ENCODE measurements around the gene CD58. TPM values are rescaled to one million over a fixed set of nuclear protein-coding genes. Genes with fewer than 3 reads are reported as not detected.
A peak's percentile ranks its signal among the peaks of the same experiment; 100 is the strongest.

The CD58 gene
- total RNA-seq, 4 donors from 2014 or later, result 1.8 to 48.7 (median 32.7) TPM

DNA sequence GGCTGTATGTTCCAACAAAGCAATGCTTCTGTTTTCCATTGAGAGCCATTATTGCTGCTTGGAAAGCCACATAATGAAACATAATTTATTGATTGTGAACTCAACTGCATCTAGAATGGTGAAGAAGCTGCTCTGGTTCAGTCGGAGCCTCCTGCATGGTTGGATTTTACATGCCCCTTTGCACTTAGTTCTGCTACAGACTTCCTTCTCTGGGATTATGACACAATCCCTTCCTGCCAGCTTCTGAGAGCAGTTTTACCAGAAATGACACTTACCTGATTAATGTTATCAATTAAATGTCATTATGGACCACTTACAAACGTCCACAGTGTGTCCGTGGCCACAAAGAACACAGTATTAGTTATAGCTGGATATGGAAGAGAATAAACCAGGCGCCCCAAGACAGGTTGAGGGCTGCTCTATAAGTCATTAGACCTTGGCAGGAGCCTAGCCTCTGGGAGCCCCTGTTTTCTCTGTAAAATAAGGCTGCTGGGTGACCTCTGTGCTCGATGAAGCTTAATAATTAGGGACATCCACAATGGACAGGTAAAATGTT is 7.0 kb upstream of the CD58 start:
- Histone ChIP-seq H3K9me3 (no peaks in the 10 kb centered on the region), H3K27ac (no peak overlapping the region), H3K36me3 (no peaks in the 10 kb centered on the region), H3K4me1 (peaks cover 0 to 9% (median 0%) of the 10 kb centered on the region in 4 donors), H3K27me3 (no peaks in the 10 kb centered on the region), H3K4me3 (no peak overlapping the region)
- in situ Hi-C loops (cut with MboI; ENCODE audit: low pct_ligation_motif_present in 1 of 4, low pct_unique_long_range_greater_than_20kb in 1 of 4, low sequenced_read_pairs in 3 of 4), result loop anchor here in 3 of 4 donors (25.0 kb wide), 2 partner anchors 459 to 484 kb away; partner anchors contain the start of gene TTF2 (in 1 of the 3)
- intact Hi-C loops (cut with DNase I; ENCODE audit: low total_unique reads), result loop anchor here (10.0 kb wide), 1 partner anchor 477 kb away; no protein-coding TSS in a partner anchor
- no peak for DNase-seq
- WGBS, 2 donors (ENCODE audit: low coverage in 1 of 2), result 85 to 94% methylated on average over 4 to 5 of the region's 5 CpGs
- TF ChIP-seq POLR2AphosphoS5 (IDR thresholded peaks at IDR 0.05) (no peak), EP300 (IDR thresholded peaks at IDR 0.05; ENCODE audit: low read depth) (no peak), POLR2A (IDR thresholded peaks at IDR 0.05) (no peak)
- TF ChIP-seq, protein P1, sequence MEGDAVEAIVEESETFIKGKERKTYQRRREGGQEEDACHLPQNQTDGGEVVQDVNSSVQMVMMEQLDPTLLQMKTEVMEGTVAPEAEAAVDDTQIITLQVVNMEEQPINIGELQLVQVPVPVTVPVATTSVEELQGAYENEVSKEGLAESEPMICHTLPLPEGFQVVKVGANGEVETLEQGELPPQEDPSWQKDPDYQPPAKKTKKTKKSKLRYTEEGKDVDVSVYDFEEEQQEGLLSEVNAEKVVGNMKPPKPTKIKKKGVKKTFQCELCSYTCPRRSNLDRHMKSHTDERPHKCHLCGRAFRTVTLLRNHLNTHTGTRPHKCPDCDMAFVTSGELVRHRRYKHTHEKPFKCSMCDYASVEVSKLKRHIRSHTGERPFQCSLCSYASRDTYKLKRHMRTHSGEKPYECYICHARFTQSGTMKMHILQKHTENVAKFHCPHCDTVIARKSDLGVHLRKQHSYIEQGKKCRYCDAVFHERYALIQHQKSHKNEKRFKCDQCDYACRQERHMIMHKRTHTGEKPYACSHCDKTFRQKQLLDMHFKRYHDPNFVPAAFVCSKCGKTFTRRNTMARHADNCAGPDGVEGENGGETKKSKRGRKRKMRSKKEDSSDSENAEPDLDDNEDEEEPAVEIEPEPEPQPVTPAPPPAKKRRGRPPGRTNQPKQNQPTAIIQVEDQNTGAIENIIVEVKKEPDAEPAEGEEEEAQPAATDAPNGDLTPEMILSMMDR (IDR thresholded peaks at IDR 0.05), result no peak

DNA sequence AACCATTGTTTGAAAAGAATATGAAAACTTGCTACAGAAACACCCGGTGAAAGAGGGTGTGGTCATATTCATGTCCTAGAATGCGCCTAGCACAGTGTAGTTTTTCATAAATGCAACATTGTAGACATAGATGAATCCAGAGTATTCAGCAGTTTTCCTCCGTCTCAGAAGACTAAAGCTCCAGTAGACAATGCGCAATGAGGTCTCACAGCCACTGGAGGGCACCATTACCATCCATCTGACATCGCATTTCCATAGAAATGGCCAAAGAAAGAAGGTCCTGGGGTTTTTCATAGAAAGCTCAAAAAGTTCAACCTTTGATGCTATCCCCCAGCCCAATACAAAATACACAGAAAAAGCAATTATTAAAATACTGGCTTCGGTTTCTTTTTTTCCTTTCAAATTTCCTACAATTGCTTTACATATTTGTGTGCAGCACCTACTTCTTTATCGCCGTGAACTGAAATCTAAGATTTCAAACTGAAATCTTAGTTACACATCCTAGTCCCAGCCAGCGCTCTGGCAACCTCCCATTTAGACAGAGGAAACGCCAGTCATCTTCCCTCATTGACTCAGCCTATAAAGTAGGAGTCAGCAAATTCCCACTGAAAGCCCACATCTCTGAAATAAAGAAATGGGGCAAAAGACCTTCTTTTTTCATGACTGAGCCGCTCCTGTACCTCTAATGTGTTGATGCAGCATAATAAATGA is 3.9 kb upstream of the CD58 start:
- H3K4me1 ChIP-seq, result peaks cover 0 to 21% (median 8%) of the 10 kb centered on the region in 4 donors
- no peak overlapping the region for H3K27ac ChIP-seq
- no peaks in the 10 kb centered on the region for H3K36me3 ChIP-seq
- in situ Hi-C loops (cut with MboI; ENCODE audit: low pct_ligation_motif_present in 1 of 4, low pct_unique_long_range_greater_than_20kb in 1 of 4, low sequenced_read_pairs in 3 of 4), result loop anchor here in 3 of 4 donors (25.0 kb wide), 2 partner anchors 463 to 488 kb away; partner anchors contain the start of gene TTF2 (in 1 of the 3)
- intact Hi-C loops (cut with DNase I; ENCODE audit: low total_unique reads), result loop anchor here (10.0 kb wide), 1 partner anchor 480 kb away; no protein-coding TSS in a partner anchor
- H3K4me3 ChIP-seq, result no peak overlapping the region
- DNase-seq, result peak; percentile 71
- H3K27me3 ChIP-seq, result no peaks in the 10 kb centered on the region
- TF ChIP-seq POLR2AphosphoS5 (IDR thresholded peaks at IDR 0.05) (no peak), POLR2A (IDR thresholded peaks at IDR 0.05) (no peak)
- TF ChIP-seq, protein P1 (IDR thresholded peaks at IDR 0.05), result peak; percentile 81 to 88 (median 86)
- WGBS, 2 donors (ENCODE audit: low coverage in 1 of 2), result 32 to 36% methylated on average over 10 to 11 of the region's 11 CpGs
- no peaks in the 10 kb centered on the region for H3K9me3 ChIP-seq

DNA sequence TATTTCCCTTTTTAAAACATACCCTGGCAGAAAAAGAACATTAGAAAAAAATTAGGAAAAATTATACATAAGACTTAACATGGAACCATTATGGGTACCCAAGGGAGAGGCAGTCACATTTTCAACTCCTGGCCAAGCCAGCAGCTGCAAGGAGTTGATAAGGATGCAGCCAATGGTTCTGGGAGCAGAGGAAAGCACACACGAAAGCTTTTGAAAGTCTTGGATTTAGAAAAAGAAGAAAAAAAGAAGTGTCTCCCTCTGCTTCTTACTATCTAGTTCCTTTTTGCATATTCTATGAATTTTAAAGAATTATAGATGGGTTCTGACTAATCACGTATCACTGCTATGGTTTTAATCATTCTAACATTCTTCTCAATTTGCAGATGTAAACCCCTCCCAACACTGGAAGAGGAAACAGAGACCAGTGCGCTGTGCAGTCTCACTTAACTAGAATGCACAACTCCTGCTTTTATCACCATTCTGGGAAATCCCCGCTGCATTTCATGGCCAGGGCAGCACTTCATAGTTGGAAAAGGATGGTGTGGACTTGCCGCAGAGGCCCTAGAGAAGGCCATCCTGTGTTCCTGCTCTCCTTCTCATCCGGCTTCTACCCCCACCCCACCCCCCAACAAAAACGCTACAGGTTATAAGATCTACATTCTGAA is 2.7 kb upstream of the CD58 start:
- TF ChIP-seq POLR2AphosphoS5 (IDR thresholded peaks at IDR 0.05) (no peak), POLR2A (IDR thresholded peaks at IDR 0.05) (no peak), EP300 (IDR thresholded peaks at IDR 0.05; ENCODE audit: low read depth) (no peak)
- TF ChIP-seq, protein P1 (IDR thresholded peaks at IDR 0.05), result no peak
- H3K27me3 ChIP-seq, result no peaks in the 10 kb centered on the region
- H3K4me1 ChIP-seq, result peaks cover 0 to 32% (median 18%) of the 10 kb centered on the region in 4 donors
- no peaks in the 10 kb centered on the region for H3K36me3 ChIP-seq
- intact Hi-C loops (cut with DNase I; ENCODE audit: low total_unique reads) (loop anchor here (10.0 kb wide), 1 partner anchor 481 kb away; no protein-coding TSS in a partner anchor), in situ Hi-C loops (cut with MboI; ENCODE audit: low pct_ligation_motif_present in 1 of 4, low pct_unique_long_range_greater_than_20kb in 1 of 4, low sequenced_read_pairs in 3 of 4) (no loop called here)
- no peak overlapping the region for H3K4me3 ChIP-seq
- WGBS, 2 donors (ENCODE audit: low coverage in 1 of 2), result 64 to 73% methylated on average over 5 to 7 of the region's 7 CpGs
- H3K9me3 ChIP-seq, result no peaks in the 10 kb centered on the region
- DNase-seq, result no peak
- no peak overlapping the region for H3K27ac ChIP-seq

Data from transverse colon (tissue), 4 donors.